OCI-LY1 (cell line): ENCODE results near the gene ARCN1.

Experiments
- H2AFZ ChIP-seq: fragments of 200-600 bp; sonication (generic), shearing (Covaris generic); 2 replicates; pipeline ENCODE4 v1.6.0; 2014; ENCODE audit warnings: antibody characterized with exemption, mild to moderate bottlenecking, low read length
- H3F3A ChIP-seq: fragments of 200-600 bp; sonication (generic), shearing (Covaris generic); 2 replicates; pipeline ENCODE4 v1.6.0; 2014; ENCODE audit warnings: mild to moderate bottlenecking, antibody characterized with exemption, low read length, moderate library complexity; ENCODE audit not compliant: insufficient read depth
- H3K27ac ChIP-seq: fragments of 200-600 bp; sonication (generic); 2 replicates; pipeline ENCODE4 v1.5.1; 2014; ENCODE audit warnings: low read length, mixed run types, mild to moderate bottlenecking, low read depth; ENCODE audit not compliant: poor library complexity, severe bottlenecking
- H3K27me3 ChIP-seq: fragments of 200-600 bp; sonication (generic); 2 replicates; pipeline ENCODE4 v1.6.0; 2014; ENCODE audit warnings: antibody characterized with exemption, mild to moderate bottlenecking, low read length, moderate library complexity; ENCODE audit not compliant: insufficient read depth
- H3K36me3 ChIP-seq: fragments of 200-600 bp; sonication (generic); 2 replicates; pipeline ENCODE4 v1.6.1; 2014; ENCODE audit warnings: mild to moderate bottlenecking, antibody characterized with exemption, low read length, moderate library complexity, mixed read lengths; ENCODE audit not compliant: insufficient read depth
- H3K4me1 ChIP-seq: fragments of 200-600 bp; sonication (generic); 2 replicates; pipeline ENCODE4 v1.5.1; 2014; ENCODE audit warnings: mild to moderate bottlenecking, low read length, moderate library complexity; ENCODE audit not compliant: insufficient read depth, severe bottlenecking
- H3K4me2 ChIP-seq: fragments of 200-600 bp; sonication (generic), shearing (Covaris generic); 2 replicates; pipeline ENCODE4 v1.6.1; 2014; ENCODE audit warnings: low read length
- H3K4me3 ChIP-seq: fragments of 200-600 bp; sonication (generic); 2 replicates; pipeline ENCODE4 v1.5.1; 2014; ENCODE audit warnings: low read length, low read depth, mild to moderate bottlenecking, mixed read lengths; ENCODE audit not compliant: poor library complexity, severe bottlenecking
- H3K79me2 ChIP-seq: fragments of 200-600 bp; shearing (Covaris generic); 2 replicates; pipeline ENCODE4 v1.6.1; 2016; ENCODE audit warnings: mixed run types, low read length, mixed read lengths; ENCODE audit not compliant: insufficient read depth
- H3K9ac ChIP-seq: fragments of 200-600 bp; sonication (generic), shearing (Covaris generic); 2 replicates; pipeline ENCODE4 v1.6.1; 2014; ENCODE audit warnings: mild to moderate bottlenecking, low read length, mixed read lengths
- H3K9me2 ChIP-seq: fragments of 200-600 bp; sonication (generic), shearing (Covaris generic); 2 replicates; pipeline ENCODE4 v1.6.1; 2014; ENCODE audit warnings: low read depth, mild to moderate bottlenecking, low read length, mixed read lengths
- H3K9me3 ChIP-seq: fragments of 200-600 bp; shearing (Covaris generic); 2 replicates; pipeline ENCODE4 v1.6.1; 2014; ENCODE audit warnings: low read length, mixed read lengths
- H4K20me1 ChIP-seq: fragments of 200-600 bp; sonication (generic), shearing (Covaris generic); 2 replicates; pipeline ENCODE4 v1.6.0; 2016; ENCODE audit warnings: mild to moderate bottlenecking, low read length; ENCODE audit not compliant: insufficient read depth
- CTCF ChIP-seq: fragments of 200-600 bp; sonication (generic), shearing (Covaris generic); IDR thresholded peaks from 2 replicates; pipeline ENCODE4 v1.5.1; 2017; ENCODE audit warnings: mild to moderate bottlenecking, antibody characterized with exemption, low read length, moderate library complexity, mixed read lengths
- EZH2 ChIP-seq: fragments of 200-600 bp; sonication (generic), shearing (Covaris generic); IDR thresholded peaks from 2 replicates; pipeline ENCODE4 v1.8.0; 2017; ENCODE audit warnings: borderline replicate concordance, mixed run types, mild to moderate bottlenecking, antibody characterized with exemption, low read length, moderate library complexity, mixed read lengths

The ARCN1 gene

GRCh38 chr11:118528511-118528910 is 43.7 kb upstream of the ARCN1 start:
- no peaks in the 10 kb centered on the region for H4K20me1 ChIP-seq
- H3K27ac ChIP-seq, result no peak overlapping the region
- H3K36me3 ChIP-seq, result peaks cover 6% of the 10 kb centered on the region; the same call in 1 of the 2 replicates
- H3F3A ChIP-seq, result no peaks in the 10 kb centered on the region
- no peak overlapping the region for H3K4me3 ChIP-seq
- no peak overlapping the region for H3K4me2 ChIP-seq
- no peak overlapping the region for H3K9ac ChIP-seq
- H3K9me2 ChIP-seq, result no peaks in the 10 kb centered on the region
- H3K4me1 ChIP-seq, result peaks cover 6% of the 10 kb centered on the region
- H3K27me3 ChIP-seq, result no peaks in the 10 kb centered on the region
- no peak overlapping the region for H2AFZ ChIP-seq
- H3K79me2 ChIP-seq, result no peaks in the 10 kb centered on the region
- TF ChIP-seq CTCF, result no peak
- TF ChIP-seq EZH2, result no peak
- H3K9me3 ChIP-seq, result no peaks in the 10 kb centered on the region

DNA sequence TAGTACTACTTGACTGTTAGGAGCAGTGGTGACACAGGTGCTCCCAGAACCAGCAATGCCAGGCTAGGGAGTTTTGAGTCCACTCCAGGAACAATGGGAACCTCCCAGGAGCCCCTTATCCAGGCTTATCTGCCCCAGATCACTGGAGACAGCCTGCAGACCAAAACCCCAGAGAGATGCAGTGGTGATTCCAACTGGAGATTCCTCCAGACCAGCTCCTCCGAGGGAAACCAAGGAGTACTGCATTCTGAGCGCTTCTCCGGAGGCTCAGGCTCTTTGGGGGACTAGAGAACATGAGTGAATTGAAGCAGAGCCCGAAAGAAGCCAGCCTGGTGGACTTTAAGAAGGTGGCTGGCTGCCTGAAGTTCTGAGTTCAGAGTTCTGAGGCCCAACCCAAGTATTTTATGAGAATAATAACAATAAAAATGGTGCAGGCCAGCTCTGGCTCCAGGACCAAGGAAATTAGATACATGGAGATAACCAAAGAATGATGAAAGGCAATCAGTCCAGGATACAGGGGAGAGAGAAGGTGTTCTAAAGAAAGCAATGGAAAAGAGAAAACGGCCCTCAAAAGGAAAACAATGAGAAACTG is 42.5 kb upstream of the ARCN1 start:
- Histone ChIP-seq H3K9ac (no peak overlapping the region), H4K20me1 (no peaks in the 10 kb centered on the region), H3K27ac (no peak overlapping the region), H3F3A (no peaks in the 10 kb centered on the region), H3K27me3 (no peaks in the 10 kb centered on the region), H3K4me3 (no peak overlapping the region), H2AFZ (no peak overlapping the region), H3K9me2 (no peaks in the 10 kb centered on the region), H3K9me3 (no peaks in the 10 kb centered on the region), H3K4me2 (peak overlapping the region; percentile 60; the same call in 1 of the 2 replicates), H3K36me3 (peaks cover 5% of the 10 kb centered on the region; the same call in 1 of the 2 replicates), H3K4me1 (peaks cover 6% of the 10 kb centered on the region), H3K79me2 (no peaks in the 10 kb centered on the region)
- no peak for TF ChIP-seq EZH2
- TF ChIP-seq CTCF, result no peak

- Histone ChIP-seq H3K9me2 (no peaks in the 10 kb centered on the region), H3K27ac (no peak overlapping the region), H3F3A (no peaks in the 10 kb centered on the region), H3K4me1 (peaks cover 6% of the 10 kb centered on the region), H4K20me1 (no peaks in the 10 kb centered on the region), H3K9ac (peak overlapping the region; percentile 35), H3K4me2 (peak overlapping the region; percentile 60), H3K36me3 (no peaks in the 10 kb centered on the region; the same call in 1 of the 2 replicates), H3K79me2 (no peaks in the 10 kb centered on the region), H3K27me3 (no peaks in the 10 kb centered on the region), H2AFZ (no peak overlapping the region), H3K4me3 (peak overlapping the region; percentile 69), H3K9me3 (no peaks in the 10 kb centered on the region)
- TF ChIP-seq EZH2 (no peak), CTCF (no peak)
Observed at GRCh38 chr11:118530180-118530682, 42.0 kb upstream of the ARCN1 start.
